Activated CD4-positive, alpha-beta memory T cell treated with anti-CD3 and anti-CD28 coated beads for 36 hours (primary cell): Measurements from ENCODE around the gene KATNB1. TPM values are rescaled to one million over a fixed set of nuclear protein-coding genes. Genes with fewer than 3 reads are reported as not detected.

Experiments used
- CTCF ChIA-PET: fragments of 350-600 bp; sonication (Branson Sonifier 250); formaldehyde crosslinking; loops from one replicate; lab custom pipeline; 2021; ENCODE audit warnings: antibody characterized with exemption, inconsistent platforms; lab: Charles Lee
- POLR2A ChIA-PET: fragments of 350-600 bp; sonication (Branson Sonifier 250); formaldehyde crosslinking; loops from one replicate; lab custom pipeline; 2021; ENCODE audit warnings: antibody characterized with exemption; lab: Charles Lee
- DNase-seq: peaks from one replicate; pipeline ENCODE4 v3.0.0-alpha.2; 2020
- H3K27ac Mint-ChIP-seq: one replicate; pipeline ENCODE4 v1.8.0; 2021; ENCODE audit warnings: mixed read lengths
- H3K27me3 Mint-ChIP-seq: one replicate; pipeline ENCODE4 v1.8.0; 2021; ENCODE audit warnings: mixed read lengths
- H3K36me3 Mint-ChIP-seq: one replicate; pipeline ENCODE4 v1.8.0; 2021; ENCODE audit warnings: mixed read lengths
- H3K4me1 Mint-ChIP-seq: one replicate; pipeline ENCODE4 v1.8.0; 2021; ENCODE audit warnings: low read depth, mixed read lengths
- H3K4me3 Mint-ChIP-seq: one replicate; pipeline ENCODE4 v1.8.0; 2021; ENCODE audit warnings: mild to moderate bottlenecking, mixed read lengths
- H3K9me3 Mint-ChIP-seq: one replicate; pipeline ENCODE4 v1.8.0; 2021; ENCODE audit warnings: mixed read lengths
- intact Hi-C: fragments of 100-400 bp; cut with micrococcal nuclease; formaldehyde crosslinking; loops from one replicate; pipeline ENCODE4 v1.15.1; 2023
- total RNA-seq, 2 experiments: library from RNA; stranded (reverse); gene quantifications; one replicate each; pipeline ENCODE4 v1.2.3, GENCODE V29; 2021

KATNB1 gene
- total RNA-seq, 2 experiments from 2014 or later, result 30.6 to 31.6 TPM

DNA sequence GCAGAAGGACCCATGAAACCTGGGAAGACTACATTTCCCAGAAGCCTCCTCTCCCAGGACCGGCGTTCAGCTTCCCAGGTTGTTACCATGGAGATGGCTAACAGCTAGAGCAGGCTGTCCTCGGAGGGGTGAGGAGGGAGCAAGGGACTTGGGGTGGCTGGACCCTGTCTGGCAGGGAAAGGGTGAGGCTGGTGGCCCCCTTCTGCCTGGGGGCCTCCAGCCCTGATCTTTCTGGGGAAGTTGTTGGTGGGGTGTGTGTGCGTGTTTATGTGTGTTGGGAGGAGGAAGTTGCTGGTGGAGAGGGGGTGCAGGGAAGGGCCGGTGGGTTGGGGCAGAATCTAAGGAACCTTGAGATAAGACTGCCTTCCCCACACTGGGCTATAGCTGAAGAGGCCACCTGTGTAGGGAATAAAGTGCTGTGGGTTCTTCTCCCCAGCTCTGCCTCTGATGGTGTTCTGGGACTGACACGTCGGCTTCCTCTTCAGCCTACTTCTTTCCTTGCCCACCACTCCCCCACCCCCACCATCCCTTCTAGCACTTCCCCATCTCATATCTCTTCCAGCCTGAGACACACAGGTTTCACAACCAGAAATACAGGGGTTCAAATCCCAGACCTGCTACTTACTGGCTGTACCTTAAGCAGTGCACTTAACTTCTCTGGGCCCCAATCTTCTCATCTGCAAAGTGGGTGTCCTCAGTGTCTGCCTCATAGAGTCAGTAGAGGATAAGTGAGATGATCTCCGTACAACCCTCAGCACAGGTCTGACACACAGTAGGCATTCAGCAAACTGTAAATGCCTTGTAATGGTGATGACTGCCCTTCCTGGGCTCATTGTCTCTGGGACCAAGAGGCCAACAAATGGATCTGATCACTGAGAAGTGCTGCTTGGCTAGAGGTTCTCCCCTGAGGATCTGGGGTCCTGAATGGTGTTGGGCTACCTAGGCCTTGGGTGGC, 40.6 kb upstream of the KATNB1 start, which contains the start of gene DRC7:
DRC7 (plus strand) TSS at position 82 of the 955 bp plus-strand sequence. CDS start 3,144 bp downstream, outside the sequence.
- Mint-ChIP-seq H3K9me3 (no peaks in the 10 kb centered on the region), H3K27me3 (no peaks in the 10 kb centered on the region), H3K4me1 (peaks cover 5% of the 10 kb centered on the region), H3K36me3 (no peaks in the 10 kb centered on the region), H3K27ac (no peak within 1 kb of the TSS), H3K4me3 (no peak within 1 kb of the TSS)
- peak; percentile 21 for DNase-seq
- ChIA-PET CTCF (no interaction called here), POLR2A (no interaction called here)
- intact Hi-C loops, result no loop called here

- intact Hi-C loops, result no loop called here
- CTCF ChIA-PET, result no interaction called here
- H3K27ac Mint-ChIP-seq, result no peak overlapping the region
Measured at GRCh38 chr16:57695680-57696069, 39.9 kb upstream of the KATNB1 start.

DNA sequence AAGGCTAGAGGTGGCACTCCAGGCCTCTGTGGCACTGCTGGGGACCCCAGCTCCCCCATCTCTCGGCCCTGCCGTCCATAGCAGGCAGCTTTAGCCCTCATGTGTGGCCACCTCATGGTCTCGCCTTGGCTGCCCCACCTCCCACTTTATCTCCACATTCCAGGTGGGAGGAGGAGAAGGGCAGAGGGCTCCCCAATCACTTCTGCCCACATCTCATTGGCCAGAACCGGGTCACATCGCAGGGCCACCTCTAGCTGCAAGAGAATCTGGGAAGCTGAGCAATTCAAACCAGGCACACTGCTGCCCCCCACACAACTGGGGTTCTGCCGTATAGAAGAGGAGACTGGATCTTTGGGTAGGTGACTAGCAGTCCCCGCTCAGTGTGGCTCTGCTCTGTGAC, 39.3 kb upstream of the KATNB1 start:
- ChIA-PET POLR2A (no interaction called here), CTCF (no interaction called here)
- H3K27me3 Mint-ChIP-seq, result no peaks in the 10 kb centered on the region
- DNase-seq, result no peak
- no peak overlapping the region for H3K4me3 Mint-ChIP-seq
- no peaks in the 10 kb centered on the region for H3K9me3 Mint-ChIP-seq
- H3K36me3 Mint-ChIP-seq, result no peaks in the 10 kb centered on the region
- H3K4me1 Mint-ChIP-seq, result peaks cover 3% of the 10 kb centered on the region
- intact Hi-C loops, result no loop called here
- H3K27ac Mint-ChIP-seq, result no peak overlapping the region

More at GRCh38 chr16:57695680-57696069, 39.9 kb upstream of the KATNB1 start:
- Mint-ChIP-seq H3K9me3 (no peaks in the 10 kb centered on the region), H3K36me3 (no peaks in the 10 kb centered on the region), H3K27me3 (no peaks in the 10 kb centered on the region), H3K4me1 (peaks cover 3% of the 10 kb centered on the region), H3K4me3 (no peak overlapping the region)
- no peak for DNase-seq
- POLR2A ChIA-PET, result no interaction called here

DNA sequence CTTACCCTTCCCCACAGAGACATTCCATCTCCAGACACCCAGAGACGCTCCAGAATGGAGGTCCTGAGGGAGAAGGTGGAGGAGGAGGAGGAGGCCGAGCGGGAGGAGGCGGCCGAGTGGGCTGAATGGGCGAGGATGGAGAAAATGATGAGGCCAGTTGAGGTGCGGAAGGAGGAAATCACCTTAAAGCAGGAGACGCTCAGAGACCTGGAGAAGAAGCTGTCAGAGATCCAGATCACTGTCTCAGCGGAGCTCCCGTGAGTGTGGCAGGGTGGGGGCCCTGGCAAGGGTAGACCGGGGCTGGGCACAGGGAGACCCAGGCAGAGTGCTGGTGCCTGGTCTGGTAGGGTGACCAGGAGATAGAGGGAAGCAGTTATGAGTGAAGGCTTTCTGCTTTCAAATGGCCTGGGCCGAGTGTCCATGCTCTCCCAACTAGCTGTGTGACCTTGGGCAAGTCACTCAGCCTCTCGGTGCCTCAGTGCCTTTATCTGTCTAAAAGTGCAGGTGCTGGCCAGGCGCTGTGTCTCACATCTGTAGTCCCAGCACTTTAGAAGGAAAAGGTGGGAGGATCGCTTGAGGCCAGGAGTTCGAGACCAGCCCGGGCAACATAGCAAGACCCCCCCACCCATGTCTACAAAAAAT, 37.6 kb upstream of the KATNB1 start:
- POLR2A ChIA-PET, result no interaction called here
- H3K4me3 Mint-ChIP-seq, result no peak overlapping the region

GRCh38 chr16:57698812-57699405, 36.7 kb upstream of the KATNB1 start:
- ChIA-PET CTCF (no interaction called here), POLR2A (no interaction called here)
- peaks cover 3% of the 10 kb centered on the region for H3K4me1 Mint-ChIP-seq
- intact Hi-C loops, result no loop called here
- no peaks in the 10 kb centered on the region for H3K9me3 Mint-ChIP-seq
- no peak overlapping the region for H3K27ac Mint-ChIP-seq
- no peaks in the 10 kb centered on the region for H3K36me3 Mint-ChIP-seq
- no peak overlapping the region for H3K4me3 Mint-ChIP-seq
- no peaks in the 10 kb centered on the region for H3K27me3 Mint-ChIP-seq
- DNase-seq, result no peak

More for the DNA sequence above, 37.6 kb upstream of the KATNB1 start:
- CTCF ChIA-PET, result no interaction called here
- Mint-ChIP-seq H3K27ac (no peak overlapping the region), H3K36me3 (no peaks in the 10 kb centered on the region), H3K27me3 (no peaks in the 10 kb centered on the region), H3K4me1 (peaks cover 3% of the 10 kb centered on the region), H3K9me3 (no peaks in the 10 kb centered on the region)
- no peak for DNase-seq
- intact Hi-C loops, result no loop called here

- Mint-ChIP-seq H3K4me3 (no peak overlapping the region), H3K27ac (no peak overlapping the region), H3K36me3 (no peaks in the 10 kb centered on the region), H3K9me3 (no peaks in the 10 kb centered on the region), H3K4me1 (peaks cover 3% of the 10 kb centered on the region), H3K27me3 (no peaks in the 10 kb centered on the region)
- CTCF ChIA-PET, result no interaction called here
- POLR2A ChIA-PET, result no interaction called here
- intact Hi-C loops, result no loop called here
- DNase-seq, result no peak
Measured at GRCh38 chr16:57699481-57699880, 36.1 kb upstream of the KATNB1 start.

- Mint-ChIP-seq H3K36me3 (no peaks in the 10 kb centered on the region), H3K27me3 (no peaks in the 10 kb centered on the region), H3K9me3 (no peaks in the 10 kb centered on the region), H3K4me1 (no peaks in the 10 kb centered on the region), H3K27ac (no peak overlapping the region), H3K4me3 (no peak overlapping the region)
- intact Hi-C loops, result no loop called here
- POLR2A ChIA-PET, result no interaction called here
- DNase-seq, result no peak
- CTCF ChIA-PET, result no interaction called here
Measured at GRCh38 chr16:57699899-57700298, 35.7 kb upstream of the KATNB1 start.

GRCh38 chr16:57700781-57701551, 34.6 kb upstream of the KATNB1 start:
- H3K36me3 Mint-ChIP-seq, result no peaks in the 10 kb centered on the region
- intact Hi-C loops, result no loop called here
- no peak overlapping the region for H3K4me3 Mint-ChIP-seq
- H3K4me1 Mint-ChIP-seq, result no peaks in the 10 kb centered on the region
- DNase-seq, result no peak
- H3K27me3 Mint-ChIP-seq, result no peaks in the 10 kb centered on the region
- CTCF ChIA-PET, result no interaction called here
- no peaks in the 10 kb centered on the region for H3K9me3 Mint-ChIP-seq
- H3K27ac Mint-ChIP-seq, result no peak overlapping the region
- POLR2A ChIA-PET, result no interaction called here

DNA sequence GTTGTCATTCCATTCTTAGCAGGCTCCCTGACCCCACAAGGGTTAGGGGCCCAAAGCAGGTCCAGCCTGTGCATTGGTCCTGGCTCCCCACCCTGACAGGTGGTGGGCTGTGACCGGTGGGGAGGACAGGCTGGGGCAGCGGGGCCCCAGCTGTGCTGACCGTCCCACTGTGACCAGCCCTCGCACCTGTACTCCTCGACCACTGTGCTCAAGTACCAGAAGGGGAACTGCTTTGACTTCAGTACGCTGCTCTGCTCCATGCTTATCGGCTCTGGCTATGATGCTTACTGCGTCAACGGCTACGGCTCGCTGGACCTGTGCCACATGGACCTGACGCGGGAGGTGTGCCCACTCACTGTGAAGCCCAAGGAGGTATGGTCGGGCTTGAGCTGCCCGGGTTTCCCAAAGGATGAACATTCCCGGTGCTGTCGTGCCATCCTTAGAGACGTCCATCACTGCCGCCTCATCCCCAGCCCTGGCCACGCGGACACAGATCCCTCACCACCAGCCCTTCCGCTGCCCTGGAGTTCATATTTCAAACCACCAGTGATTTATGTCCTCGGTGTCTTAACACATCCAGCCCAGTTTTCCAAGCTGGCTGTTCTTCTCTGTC, 33.7 kb upstream of the KATNB1 start:
- ChIA-PET POLR2A (no interaction called here), CTCF (no interaction called here)
- intact Hi-C loops, result no loop called here
- no peaks in the 10 kb centered on the region for H3K9me3 Mint-ChIP-seq
- no peak for DNase-seq
- H3K27ac Mint-ChIP-seq, result no peak overlapping the region
- no peaks in the 10 kb centered on the region for H3K27me3 Mint-ChIP-seq
- no peak overlapping the region for H3K4me3 Mint-ChIP-seq
- no peaks in the 10 kb centered on the region for H3K36me3 Mint-ChIP-seq
- no peaks in the 10 kb centered on the region for H3K4me1 Mint-ChIP-seq

DNA sequence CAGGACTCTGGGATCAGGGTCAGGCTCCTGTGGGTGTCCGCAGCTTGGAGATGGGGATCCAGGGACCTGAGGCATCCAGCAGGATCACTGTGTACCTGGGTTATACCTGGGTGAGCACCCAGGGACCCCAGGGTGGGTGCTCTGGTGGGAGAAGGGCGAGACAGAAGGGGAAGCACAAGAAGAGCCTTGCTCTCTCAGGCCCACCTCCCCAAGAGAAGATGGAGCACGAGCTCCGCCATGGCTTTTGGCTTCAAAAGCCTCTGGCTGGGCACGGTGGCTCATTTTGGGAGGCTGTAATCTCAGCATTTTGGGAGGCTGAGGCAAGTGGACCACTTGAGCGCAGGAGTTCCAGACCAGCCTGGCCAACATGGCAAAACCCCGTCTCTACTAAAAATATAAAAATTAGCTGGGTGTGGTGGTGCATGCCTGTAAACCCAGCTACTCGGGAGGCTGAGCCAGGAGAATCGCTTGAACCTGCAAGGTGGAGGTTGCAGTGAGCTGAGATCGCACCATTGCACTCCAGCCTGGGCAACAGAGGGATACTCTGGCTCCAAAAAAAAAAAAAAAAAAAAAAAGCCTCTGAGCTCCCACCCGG, 32.1 kb upstream of the KATNB1 start:
- POLR2A ChIA-PET, result no interaction called here
- DNase-seq, result no peak
- intact Hi-C loops, result no loop called here

More for the DNA sequence above, 32.1 kb upstream of the KATNB1 start:
- H3K27ac Mint-ChIP-seq, result no peak overlapping the region
- no peak overlapping the region for H3K4me3 Mint-ChIP-seq
- peaks cover 8% of the 10 kb centered on the region for H3K27me3 Mint-ChIP-seq
- no peaks in the 10 kb centered on the region for H3K36me3 Mint-ChIP-seq
- H3K9me3 Mint-ChIP-seq, result no peaks in the 10 kb centered on the region
- peaks cover 2% of the 10 kb centered on the region for H3K4me1 Mint-ChIP-seq
- CTCF ChIA-PET, result interaction anchor here (1.5 kb wide), 1 partner anchor 127 kb away, joined by 3 read pairs; no protein-coding TSS in a partner anchor
